Cardiac fibroblast (primary cell): ENCODE data around the gene PROP1.
"Not testable (repeated sequence)": the region's sequence is repeated elsewhere in the genome, so short reads cannot be mapped to it uniquely, and the experiment has no call there.

Experiments
- DNase-seq, 2 donors: peaks; one replicate each; pipeline versions ENCODE4 v3.0.0 to v3.0.0-alpha.2; 2010; ENCODE audit warnings: low read depth in 2 of 2
- H3K4me3 ChIP-seq, 2 donors: replicated peaks in 1 of 2; 1 replicate in 1 of 2; 2 replicates in 1 of 2; pipeline ENCODE4 v1.5.1; 2011; ENCODE audit warnings: low read depth in 2 of 2, low read length in 2 of 2, mild to moderate bottlenecking in 2 of 2, moderate library complexity in 1 of 2
- CTCF ChIP-seq: IDR thresholded peaks from one replicate; pipeline ENCODE4 v1.5.1; 2011; ENCODE audit warnings: low read depth, mild to moderate bottlenecking, low read length, inconsistent platforms

PROP1 gene

GRCh38 chr5:177995691-177996595, at the start of gene PROP1:
Gene PROP1 (minus strand): TSS chr5:177996242. CDS start chr5:177995933, 309 bp downstream.
- no peak for TF ChIP-seq CTCF
- no peak within 1 kb of the TSS for H3K4me3 ChIP-seq
- DNase-seq: no peak

GRCh38 chr5:178019379-178020030, 23.5 kb upstream of the PROP1 start:
- not testable (repeated sequence) for H3K4me3 ChIP-seq, DNase-seq

- not testable (repeated sequence) for H3K4me3 ChIP-seq, DNase-seq
These were observed 16.7 kb upstream of the PROP1 start for GRCh38 chr5:178012758-178013157.

- H3K4me3 ChIP-seq, DNase-seq: not testable (repeated sequence)
These were observed 15.9 kb upstream of the PROP1 start for GRCh38 chr5:178011816-178012554.

- not testable (repeated sequence) for H3K4me3 ChIP-seq, DNase-seq
These were observed 11.2 kb upstream of the PROP1 start for GRCh38 chr5:178007272-178007671.

- DNase-seq: not testable (repeated sequence)
- peak overlapping the region in 1 of 2 donors; percentile 28 for H3K4me3 ChIP-seq
These were observed 10.6 kb upstream of the PROP1 start for GRCh38 chr5:178006536-178007231.

GRCh38 chr5:178006181-178006535, 10.1 kb upstream of the PROP1 start:
- not testable (repeated sequence) for H3K4me3 ChIP-seq, DNase-seq

GRCh38 chr5:177997846-177998245, 1.8 kb upstream of the PROP1 start:
- no peak for TF ChIP-seq CTCF
- DNase-seq: no peak
- no peak overlapping the region for H3K4me3 ChIP-seq

GRCh38 chr5:177997319-177997670, 1.3 kb upstream of the PROP1 start:
- TF ChIP-seq CTCF: no peak
- peak in 1 of 2 donors; percentile 47 for DNase-seq
- H3K4me3 ChIP-seq: no peak overlapping the region
